Measurements from ENCODE around the gene RASSF5. TPM values are rescaled to one million over a fixed set of nuclear protein-coding genes. Genes with fewer than 3 reads are reported as not detected.
A peak's percentile ranks its signal among the peaks of the same experiment; 100 is the strongest.

Gene RASSF5
- total and polyA plus RNA-seq, 8 donors, result 6.7 to 22.3 (median 12.5) TPM

DNA sequence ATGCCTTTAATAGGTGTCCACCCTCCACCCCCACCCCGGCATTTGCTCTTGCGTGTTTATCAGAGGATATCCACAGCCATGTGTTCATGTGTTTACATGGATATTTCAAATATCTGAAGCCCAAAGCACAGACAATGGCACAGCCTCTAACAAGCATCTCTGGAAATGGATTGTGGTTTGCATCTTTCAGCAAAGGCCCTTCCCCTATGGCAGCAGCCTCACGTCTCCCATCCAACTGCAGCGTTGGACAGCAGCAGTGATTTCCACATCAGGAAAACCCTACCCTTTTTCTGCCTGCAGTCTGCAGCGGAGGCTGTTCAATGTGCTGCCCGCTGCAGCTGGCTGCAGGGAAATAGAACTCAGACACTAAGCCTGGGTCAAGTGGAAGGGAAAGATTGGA is 1.6 kb downstream of the RASSF5 start:
- TF ChIP-seq, protein P1, sequence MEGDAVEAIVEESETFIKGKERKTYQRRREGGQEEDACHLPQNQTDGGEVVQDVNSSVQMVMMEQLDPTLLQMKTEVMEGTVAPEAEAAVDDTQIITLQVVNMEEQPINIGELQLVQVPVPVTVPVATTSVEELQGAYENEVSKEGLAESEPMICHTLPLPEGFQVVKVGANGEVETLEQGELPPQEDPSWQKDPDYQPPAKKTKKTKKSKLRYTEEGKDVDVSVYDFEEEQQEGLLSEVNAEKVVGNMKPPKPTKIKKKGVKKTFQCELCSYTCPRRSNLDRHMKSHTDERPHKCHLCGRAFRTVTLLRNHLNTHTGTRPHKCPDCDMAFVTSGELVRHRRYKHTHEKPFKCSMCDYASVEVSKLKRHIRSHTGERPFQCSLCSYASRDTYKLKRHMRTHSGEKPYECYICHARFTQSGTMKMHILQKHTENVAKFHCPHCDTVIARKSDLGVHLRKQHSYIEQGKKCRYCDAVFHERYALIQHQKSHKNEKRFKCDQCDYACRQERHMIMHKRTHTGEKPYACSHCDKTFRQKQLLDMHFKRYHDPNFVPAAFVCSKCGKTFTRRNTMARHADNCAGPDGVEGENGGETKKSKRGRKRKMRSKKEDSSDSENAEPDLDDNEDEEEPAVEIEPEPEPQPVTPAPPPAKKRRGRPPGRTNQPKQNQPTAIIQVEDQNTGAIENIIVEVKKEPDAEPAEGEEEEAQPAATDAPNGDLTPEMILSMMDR (IDR thresholded peaks at IDR 0.05), result no peak
- FAIRE-seq (no peak), ATAC-seq (no peak), DNase-seq (peak in 1 of 6 donors; percentile 49)
- peak overlapping the region in 2 of 4 donors; percentile 35 to 66 for H3K27ac ChIP-seq
- H3K36me3 ChIP-seq, result no peaks in the 10 kb centered on the region
- no peaks in the 10 kb centered on the region for H3K27me3 ChIP-seq
- H3K4me1 ChIP-seq, result peaks cover 11 to 14% (median 13%) of the 10 kb centered on the region in 3 donors
- WGBS, 2 donors, result 25 to 28% methylated on average over 6 of the region's 6 CpGs
- intact Hi-C loops (cut with DNase I), result no loop called here
- H3K4me3 ChIP-seq, result peak overlapping the region in 3 of 4 donors; percentile 58 to 90 (median 69)
- no peaks in the 10 kb centered on the region for H3K9me3 ChIP-seq

DNA sequence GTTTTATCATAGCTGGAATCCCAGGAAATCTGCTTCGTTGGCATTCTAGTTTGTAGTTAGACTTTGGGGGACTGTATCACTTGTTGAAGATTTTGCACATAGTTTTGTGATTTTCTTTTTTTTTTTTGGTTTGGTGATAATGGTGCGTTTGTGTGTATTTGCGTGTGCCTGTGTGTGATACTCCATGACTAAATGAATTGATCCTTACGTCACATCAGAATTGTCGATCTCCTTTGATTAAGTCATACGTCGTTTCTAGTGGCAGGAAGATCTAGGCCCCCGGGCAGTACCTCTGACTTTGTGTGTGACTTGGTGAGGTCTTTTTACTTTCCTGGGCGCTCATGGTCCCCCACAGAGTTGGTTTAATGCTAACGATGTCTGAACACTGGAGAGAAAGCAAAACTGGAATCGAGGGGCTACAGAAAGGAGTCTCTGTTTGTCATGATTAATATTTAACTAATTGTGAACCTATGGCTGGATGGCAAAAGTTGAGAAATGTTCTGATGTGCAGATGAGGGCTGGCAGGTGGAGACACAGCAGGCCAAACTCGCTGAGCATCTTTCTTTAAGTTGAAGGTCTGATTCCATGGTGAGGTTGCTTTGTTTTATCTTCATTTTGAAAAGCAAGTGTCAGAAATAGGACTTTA is 2.4 kb downstream of the RASSF5 start:
- 60 to 64% methylated on average over 12 of the region's 12 CpGs for WGBS, 2 donors

DNA sequence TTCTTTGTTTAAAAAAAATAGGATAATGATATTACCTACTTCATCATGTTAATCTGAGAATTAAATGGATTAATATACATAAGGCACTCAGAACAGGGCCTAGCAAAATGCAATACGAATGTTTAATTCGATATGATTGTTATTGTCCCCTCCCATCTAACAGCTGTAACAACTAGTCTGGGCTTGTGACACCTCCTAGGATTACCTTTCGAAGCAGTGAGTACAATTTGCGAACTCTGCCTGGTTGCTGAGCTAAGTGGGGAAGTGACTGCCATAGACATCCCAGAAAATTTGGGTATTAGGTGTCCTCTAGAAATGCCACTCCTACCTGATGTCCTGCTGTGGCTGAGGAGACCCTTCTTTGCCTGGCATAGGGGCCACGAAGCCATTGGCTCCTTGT is 3.0 kb downstream of the RASSF5 start:
- TF ChIP-seq, protein P1 (IDR thresholded peaks at IDR 0.05), result no peak
- no peaks in the 10 kb centered on the region for H3K27me3 ChIP-seq
- FAIRE-seq (no peak), ATAC-seq (no peak), DNase-seq (no peak)
- intact Hi-C loops (cut with DNase I), result no loop called here
- no peaks in the 10 kb centered on the region for H3K36me3 ChIP-seq
- no peaks in the 10 kb centered on the region for H3K9me3 ChIP-seq
- H3K4me1 ChIP-seq, result peaks cover 18 to 24% (median 19%) of the 10 kb centered on the region in 3 donors
- H3K27ac ChIP-seq, result peak overlapping the region in 2 of 4 donors; percentile 37 to 81
- no peak overlapping the region for H3K4me3 ChIP-seq
- WGBS, 2 donors, result 75 to 77% methylated on average over 5 of the region's 5 CpGs

More for the DNA sequence above, 2.4 kb downstream of the RASSF5 start:
- Histone ChIP-seq H3K4me3 (peak overlapping the region in 3 of 4 donors; percentile 58 to 90 (median 69)), H3K27me3 (no peaks in the 10 kb centered on the region), H3K4me1 (peaks cover 15 to 19% (median 18%) of the 10 kb centered on the region in 3 donors), H3K9me3 (no peaks in the 10 kb centered on the region), H3K27ac (peak overlapping the region in 2 of 4 donors; percentile 35 to 37), H3K36me3 (no peaks in the 10 kb centered on the region)
- DNase-seq (no peak), ATAC-seq (no peak), FAIRE-seq (no peak)
- TF ChIP-seq, protein P1 (IDR thresholded peaks at IDR 0.05), result no peak
- intact Hi-C loops (cut with DNase I), result no loop called here

DNA sequence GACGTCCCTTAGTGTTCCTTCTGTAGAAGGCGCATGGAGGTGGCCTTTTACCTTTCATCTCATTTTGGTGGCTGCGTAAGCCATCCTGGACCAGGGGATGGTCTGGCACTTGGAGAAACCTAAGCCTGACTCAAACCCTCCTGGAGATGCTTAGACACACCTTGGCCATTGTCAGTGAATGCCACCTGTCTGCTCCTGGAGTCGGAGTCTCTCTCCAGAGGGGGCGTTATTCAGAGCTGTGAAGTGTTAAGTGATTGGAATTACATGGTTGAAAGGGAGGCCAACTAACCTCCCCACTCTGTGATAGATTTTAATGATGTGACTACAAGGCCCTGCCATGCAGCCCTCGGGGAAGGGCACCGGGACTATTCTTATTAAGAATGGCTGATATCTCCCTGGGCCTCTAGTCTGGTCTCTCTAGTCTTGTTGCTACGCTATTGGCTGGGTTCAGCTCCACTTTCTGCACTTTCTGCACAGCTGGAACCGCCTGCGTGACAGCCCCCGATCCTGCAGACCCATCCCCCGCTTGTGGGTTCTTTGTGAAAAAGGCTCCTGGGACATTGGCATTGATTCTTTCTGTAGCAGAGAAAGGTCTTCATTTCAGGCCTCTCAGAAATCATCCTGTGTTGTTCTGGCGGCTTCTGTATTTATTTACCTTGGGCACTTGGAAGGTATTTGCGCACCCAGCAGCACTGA is 4.2 kb downstream of the RASSF5 start:
- no peak overlapping the region for H3K4me3 ChIP-seq
- FAIRE-seq, result no peak
- WGBS, 2 donors, result 63 to 71% methylated on average over 14 of the region's 14 CpGs
- TF ChIP-seq, protein P1 (IDR thresholded peaks at IDR 0.05), result no peak
- H3K27me3 ChIP-seq, result no peaks in the 10 kb centered on the region
- no peaks in the 10 kb centered on the region for H3K9me3 ChIP-seq
- no peak for ATAC-seq
- DNase-seq, result peak in 1 of 6 donors; percentile 36
- H3K27ac ChIP-seq, result peak overlapping the region in 2 of 4 donors; percentile 63 to 81
- intact Hi-C loops (cut with DNase I), result no loop called here
- peaks cover 19 to 25% (median 23%) of the 10 kb centered on the region in 3 donors for H3K4me1 ChIP-seq
- no peaks in the 10 kb centered on the region for H3K36me3 ChIP-seq
